Epithelial cell of esophagus (primary cell): ENCODE data around the gene EPHA5.

ENCODE experiments used
- DNase-seq: peaks from one replicate; pipeline ENCODE4 v3.0.0; 2010; ENCODE audit warnings: low read depth
- H3K4me3 ChIP-seq: 2 replicates; pipeline ENCODE4 v1.5.1; 2011; ENCODE audit warnings: mild to moderate bottlenecking, low read length, control low read depth
- TF ChIP-seq, protein P1 (sequence below): IDR thresholded peaks from 2 replicates; pipeline ENCODE4 v1.5.1; 2011; ENCODE audit warnings: low read depth, mild to moderate bottlenecking, low read length, control low read depth, inconsistent platforms; ENCODE audit not compliant: insufficient read depth; ENCODE audit errors: missing control alignments

EPHA5 gene

DNA sequence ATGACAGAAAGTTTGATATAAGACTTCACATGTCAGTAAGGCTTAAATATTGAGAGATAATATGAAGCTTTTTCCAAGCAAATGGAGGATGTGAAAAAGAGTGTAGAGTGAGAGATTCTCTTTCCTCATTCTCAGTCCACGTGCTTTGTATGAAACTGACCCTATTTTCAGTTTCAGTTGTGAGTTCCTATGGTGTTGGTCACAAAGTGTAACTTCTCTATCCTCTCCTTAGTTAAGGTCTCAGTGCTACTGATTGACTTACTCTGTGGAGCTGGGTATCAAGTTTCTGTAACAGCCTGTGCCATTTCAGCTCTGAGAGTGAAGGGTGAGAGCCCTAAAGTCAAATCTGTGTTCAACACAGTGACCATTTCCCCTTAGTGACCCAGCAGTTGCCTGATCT is 277.2 kb downstream of the EPHA5 start:
- no peak overlapping the region for H3K4me3 ChIP-seq
- no peak for DNase-seq
- TF ChIP-seq, protein P1, sequence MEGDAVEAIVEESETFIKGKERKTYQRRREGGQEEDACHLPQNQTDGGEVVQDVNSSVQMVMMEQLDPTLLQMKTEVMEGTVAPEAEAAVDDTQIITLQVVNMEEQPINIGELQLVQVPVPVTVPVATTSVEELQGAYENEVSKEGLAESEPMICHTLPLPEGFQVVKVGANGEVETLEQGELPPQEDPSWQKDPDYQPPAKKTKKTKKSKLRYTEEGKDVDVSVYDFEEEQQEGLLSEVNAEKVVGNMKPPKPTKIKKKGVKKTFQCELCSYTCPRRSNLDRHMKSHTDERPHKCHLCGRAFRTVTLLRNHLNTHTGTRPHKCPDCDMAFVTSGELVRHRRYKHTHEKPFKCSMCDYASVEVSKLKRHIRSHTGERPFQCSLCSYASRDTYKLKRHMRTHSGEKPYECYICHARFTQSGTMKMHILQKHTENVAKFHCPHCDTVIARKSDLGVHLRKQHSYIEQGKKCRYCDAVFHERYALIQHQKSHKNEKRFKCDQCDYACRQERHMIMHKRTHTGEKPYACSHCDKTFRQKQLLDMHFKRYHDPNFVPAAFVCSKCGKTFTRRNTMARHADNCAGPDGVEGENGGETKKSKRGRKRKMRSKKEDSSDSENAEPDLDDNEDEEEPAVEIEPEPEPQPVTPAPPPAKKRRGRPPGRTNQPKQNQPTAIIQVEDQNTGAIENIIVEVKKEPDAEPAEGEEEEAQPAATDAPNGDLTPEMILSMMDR, result no peak

GRCh38 chr4:65392488-65392887 is 277.8 kb downstream of the EPHA5 start:
- TF ChIP-seq, protein P1, result no peak
- no peak overlapping the region for H3K4me3 ChIP-seq
- no peak for DNase-seq

GRCh38 chr4:65391814-65392213 is 278.5 kb downstream of the EPHA5 start:
- TF ChIP-seq, protein P1, result no peak
- no peak overlapping the region for H3K4me3 ChIP-seq

DNA sequence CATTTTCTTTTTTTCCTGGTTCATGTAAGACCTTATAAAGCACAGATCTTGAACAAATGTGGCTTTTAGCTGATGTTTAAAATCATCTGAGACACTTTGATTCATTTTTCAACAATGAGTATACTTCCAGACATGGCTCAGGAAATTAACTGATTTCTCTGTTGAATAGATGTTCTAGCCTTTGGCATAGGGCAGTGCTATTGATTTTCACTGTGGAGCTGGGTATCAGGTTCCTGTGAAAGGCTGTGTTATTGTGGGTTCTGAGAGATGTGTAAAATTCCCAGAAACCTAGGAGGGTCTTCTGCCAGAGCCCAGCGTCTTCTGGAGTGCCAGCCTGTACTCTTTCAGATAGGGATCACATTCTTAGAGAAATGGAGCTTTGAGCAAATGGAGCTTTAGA is 278.9 kb downstream of the EPHA5 start:
- H3K4me3 ChIP-seq, result no peak overlapping the region
- TF ChIP-seq, protein P1, result no peak
- no peak for DNase-seq

More at GRCh38 chr4:65391814-65392213, 278.5 kb downstream of the EPHA5 start:
- no peak for DNase-seq

DNA sequence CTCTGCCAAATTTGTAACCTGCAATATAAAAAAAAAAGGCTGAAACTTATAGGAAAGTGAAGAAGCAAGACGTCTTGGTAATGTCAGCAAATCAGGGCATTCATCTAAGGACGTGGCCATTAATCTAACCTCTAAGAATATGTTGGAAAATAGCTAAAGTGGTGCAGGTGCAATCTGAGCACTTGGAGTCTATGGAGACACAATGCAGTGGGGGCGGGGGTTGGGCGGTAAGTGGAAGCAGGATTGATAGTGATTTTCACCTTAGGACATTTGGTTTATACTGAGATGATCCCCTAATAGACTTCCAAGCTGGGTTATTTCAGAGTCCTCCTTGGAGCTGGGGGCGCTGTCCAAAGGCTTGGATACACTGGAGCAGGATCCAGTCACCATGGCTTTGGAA is 283.4 kb downstream of the EPHA5 start:
- no peak overlapping the region for H3K4me3 ChIP-seq
- no peak for DNase-seq
- TF ChIP-seq, protein P1, result no peak

GRCh38 chr4:65383589-65384305 is 286.5 kb downstream of the EPHA5 start:
- DNase-seq, result peak; percentile 39
- H3K4me3 ChIP-seq, result no peak overlapping the region
- TF ChIP-seq, protein P1, result no peak

DNA sequence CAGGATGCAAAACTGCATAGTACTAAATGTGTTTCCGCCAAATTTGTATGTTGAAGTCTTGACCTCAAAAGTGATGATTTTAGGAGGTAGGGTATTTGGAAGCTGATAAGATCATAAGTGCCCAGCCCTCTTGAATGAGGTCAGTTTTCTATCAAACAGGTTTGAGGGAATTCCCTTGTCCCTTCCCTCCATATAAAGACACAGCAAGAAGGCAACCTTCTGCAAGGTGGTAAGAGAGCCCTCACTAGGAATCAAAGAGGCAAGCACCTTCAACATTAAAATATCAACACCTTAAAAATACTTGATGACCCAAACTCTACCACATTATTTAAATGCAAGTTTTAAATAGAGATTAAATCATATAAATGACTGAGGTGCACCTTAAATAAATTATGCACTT is 288.6 kb downstream of the EPHA5 start:
- TF ChIP-seq, protein P1, result no peak
- H3K4me3 ChIP-seq, result no peak overlapping the region
- DNase-seq, result no peak
